Measurements from ENCODE around the gene CPA5.

The CPA5 gene

GRCh38 chr7:130398526-130399090 lies 54.0 kb downstream of the CPA5 start:
- DNase-seq: no peak

GRCh38 chr7:130400120-130400572 lies 55.5 kb downstream of the CPA5 start:
- no peak for DNase-seq

GRCh38 chr7:130401101-130401500 lies 56.5 kb downstream of the CPA5 start:
- DNase-seq: no peak

GRCh38 chr7:130401578-130401977 lies 57.0 kb downstream of the CPA5 start:
- no peak for DNase-seq

GRCh38 chr7:130405003-130405402 lies 60.4 kb downstream of the CPA5 start:
- no peak for DNase-seq

GRCh38 chr7:130409067-130409711 lies 64.6 kb downstream of the CPA5 start:
- no peak for DNase-seq

GRCh38 chr7:130409712-130410072 lies 65.1 kb downstream of the CPA5 start:
- no peak for DNase-seq

- DNase-seq: no peak
These were observed 66.4 kb downstream of the CPA5 start for GRCh38 chr7:130410868-130411541.

- no peak for DNase-seq
These were observed 68.6 kb downstream of the CPA5 start for GRCh38 chr7:130413201-130413600.

GRCh38 chr7:130415006-130415405 lies 70.4 kb downstream of the CPA5 start:
- no peak for DNase-seq

- no peak for DNase-seq
These were observed 72.6 kb downstream of the CPA5 start for GRCh38 chr7:130417213-130417612.

GRCh38 chr7:130418306-130418705 lies 73.7 kb downstream of the CPA5 start:
- DNase-seq: no peak

All from effector CD8-positive, alpha-beta T cell (primary cell).